HG03097 (cell line): ENCODE data around the gene ENKUR.
A peak's percentile ranks its signal among the peaks of the same experiment; 100 is the strongest.
"Not testable (repeated sequence)": the region's sequence is repeated elsewhere in the genome, so short reads cannot be mapped to it uniquely, and the experiment has no call there.

Source experiments
- ATAC-seq: cut with Tn5 transposase; IDR thresholded peaks from one replicate; pipeline ENCODE4 v1.9.1; 2021; ENCODE audit not compliant: unreplicated experiment, low FRiP score

Gene ENKUR

GRCh38 chr10:24979685-24980084, 36.3 kb downstream of the ENKUR start:
- no peak for ATAC-seq

GRCh38 chr10:24974976-24975375, 41.0 kb downstream of the ENKUR start:
- ATAC-seq: no peak

- no peak for ATAC-seq
Observed at GRCh38 chr10:24973163-24973562, 42.8 kb downstream of the ENKUR start.

- ATAC-seq: no peak
Observed at GRCh38 chr10:24971374-24971773, 44.6 kb downstream of the ENKUR start.

GRCh38 chr10:24969841-24970281, 46.1 kb downstream of the ENKUR start:
- no peak for ATAC-seq

- ATAC-seq: not testable (repeated sequence)
Observed at GRCh38 chr10:24968951-24969350, 47.0 kb downstream of the ENKUR start.

- no peak for ATAC-seq
Observed at GRCh38 chr10:24968349-24968748, 47.6 kb downstream of the ENKUR start.

GRCh38 chr10:24966962-24967481, 48.9 kb downstream of the ENKUR start:
- ATAC-seq: no peak

GRCh38 chr10:24965051-24965450, 50.9 kb downstream of the ENKUR start:
- ATAC-seq: no peak

GRCh38 chr10:24963521-24964041, 52.4 kb downstream of the ENKUR start:
- no peak for ATAC-seq

GRCh38 chr10:24962995-24963394, 53.0 kb downstream of the ENKUR start:
- ATAC-seq: no peak

- no peak for ATAC-seq
Observed at GRCh38 chr10:24961582-24961981, 54.4 kb downstream of the ENKUR start.

- no peak for ATAC-seq
Observed at GRCh38 chr10:24959382-24959730, 56.6 kb downstream of the ENKUR start.

GRCh38 chr10:24958721-24959381, 57.1 kb downstream of the ENKUR start:
- no peak for ATAC-seq

GRCh38 chr10:24958091-24958720, 57.8 kb downstream of the ENKUR start:
- no peak for ATAC-seq

- ATAC-seq: not testable (repeated sequence)
Observed at GRCh38 chr10:24957624-24958051, 58.3 kb downstream of the ENKUR start.

GRCh38 chr10:24953675-24954074, 62.3 kb downstream of the ENKUR start:
- no peak for ATAC-seq

- ATAC-seq: peak; percentile 64
Observed at GRCh38 chr10:24952707-24953645, 63.0 kb downstream of the ENKUR start.

GRCh38 chr10:24952143-24952706, 63.7 kb downstream of the ENKUR start, which contains the start of gene PRTFDC1:
Gene PRTFDC1, minus strand, starts transcription at chr10:24952606. Its CDS starts 31 bp downstream, at chr10:24952575.
- ATAC-seq: peak; percentile 20
